GM12865 (cell line): ENCODE measurements around the gene GSTO2.

ENCODE experiments used
- DNase-seq: peaks from one replicate; pipeline ENCODE4 v3.0.0; 2010; ENCODE audit warnings: low read depth
- H3K4me3 ChIP-seq: 2 replicates; pipeline ENCODE4 v1.5.1; 2011; ENCODE audit warnings: mild to moderate bottlenecking, low read depth, low read length, control low read depth
- TF ChIP-seq, protein P1 (sequence below): IDR thresholded peaks from 2 replicates; pipeline ENCODE4 v1.5.1; 2011; ENCODE audit warnings: low read length, control low read depth, low read depth, inconsistent platforms; ENCODE audit not compliant: insufficient read depth; ENCODE audit errors: missing control alignments

Gene GSTO2

DNA sequence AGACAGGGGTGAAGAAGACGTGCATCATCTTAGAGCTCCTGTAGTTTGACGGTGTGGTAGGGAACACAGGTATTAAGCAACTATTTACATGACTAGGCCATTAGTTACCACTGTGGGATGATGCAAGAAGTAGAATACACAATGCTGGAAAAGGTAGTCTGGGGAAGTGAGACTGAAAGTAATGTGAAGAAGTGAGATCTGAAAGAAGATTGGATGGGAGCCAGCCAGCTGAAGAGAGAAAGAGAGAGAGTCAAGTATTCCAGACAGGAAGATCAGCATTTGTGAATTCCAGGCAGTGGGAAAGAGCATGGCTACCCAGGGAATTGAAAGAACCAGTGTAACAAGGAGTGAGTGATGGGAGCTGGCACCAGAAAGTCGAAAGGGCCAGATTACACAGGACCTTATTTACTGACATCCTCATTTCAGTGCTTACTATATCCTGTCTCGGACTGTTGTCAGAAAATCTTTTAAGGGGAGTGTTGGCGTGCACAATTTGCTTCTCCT is 80.7 kb downstream of the GSTO2 start:
- peak; percentile 79 for DNase-seq
- H3K4me3 ChIP-seq, result peak overlapping the region; percentile 21; the same call in 1 of the 2 replicates

DNA sequence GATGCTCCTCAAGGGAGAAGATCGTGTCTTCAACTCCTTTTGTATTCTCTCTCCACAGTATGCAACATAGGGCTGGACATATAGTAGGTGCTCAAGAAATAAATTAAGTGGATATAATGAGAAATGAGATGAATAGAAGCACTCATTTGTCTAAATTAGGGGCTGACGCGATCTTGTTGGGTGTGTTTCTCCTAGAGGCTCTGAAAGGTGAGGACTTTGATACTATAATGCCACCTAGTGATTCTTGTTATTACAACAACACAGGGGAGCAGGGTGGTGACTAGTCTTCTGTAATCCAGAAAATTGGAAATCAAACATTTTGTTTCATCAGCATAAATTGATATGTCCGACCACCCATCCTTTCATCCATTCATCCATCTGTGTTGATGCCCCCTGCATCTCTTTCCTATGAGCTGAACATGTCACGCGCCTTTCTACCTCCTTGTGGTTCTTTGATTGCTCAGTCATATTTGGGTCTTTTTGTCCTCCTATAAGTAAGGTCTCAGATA is 81.2 kb downstream of the GSTO2 start:
- peak; percentile 76 for DNase-seq
- TF ChIP-seq, protein P1, sequence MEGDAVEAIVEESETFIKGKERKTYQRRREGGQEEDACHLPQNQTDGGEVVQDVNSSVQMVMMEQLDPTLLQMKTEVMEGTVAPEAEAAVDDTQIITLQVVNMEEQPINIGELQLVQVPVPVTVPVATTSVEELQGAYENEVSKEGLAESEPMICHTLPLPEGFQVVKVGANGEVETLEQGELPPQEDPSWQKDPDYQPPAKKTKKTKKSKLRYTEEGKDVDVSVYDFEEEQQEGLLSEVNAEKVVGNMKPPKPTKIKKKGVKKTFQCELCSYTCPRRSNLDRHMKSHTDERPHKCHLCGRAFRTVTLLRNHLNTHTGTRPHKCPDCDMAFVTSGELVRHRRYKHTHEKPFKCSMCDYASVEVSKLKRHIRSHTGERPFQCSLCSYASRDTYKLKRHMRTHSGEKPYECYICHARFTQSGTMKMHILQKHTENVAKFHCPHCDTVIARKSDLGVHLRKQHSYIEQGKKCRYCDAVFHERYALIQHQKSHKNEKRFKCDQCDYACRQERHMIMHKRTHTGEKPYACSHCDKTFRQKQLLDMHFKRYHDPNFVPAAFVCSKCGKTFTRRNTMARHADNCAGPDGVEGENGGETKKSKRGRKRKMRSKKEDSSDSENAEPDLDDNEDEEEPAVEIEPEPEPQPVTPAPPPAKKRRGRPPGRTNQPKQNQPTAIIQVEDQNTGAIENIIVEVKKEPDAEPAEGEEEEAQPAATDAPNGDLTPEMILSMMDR, result peak; percentile 54
- H3K4me3 ChIP-seq, result peak overlapping the region; percentile 21; the same call in 1 of the 2 replicates

More for the DNA sequence above, 80.7 kb downstream of the GSTO2 start:
- TF ChIP-seq, protein P1, result no peak

DNA sequence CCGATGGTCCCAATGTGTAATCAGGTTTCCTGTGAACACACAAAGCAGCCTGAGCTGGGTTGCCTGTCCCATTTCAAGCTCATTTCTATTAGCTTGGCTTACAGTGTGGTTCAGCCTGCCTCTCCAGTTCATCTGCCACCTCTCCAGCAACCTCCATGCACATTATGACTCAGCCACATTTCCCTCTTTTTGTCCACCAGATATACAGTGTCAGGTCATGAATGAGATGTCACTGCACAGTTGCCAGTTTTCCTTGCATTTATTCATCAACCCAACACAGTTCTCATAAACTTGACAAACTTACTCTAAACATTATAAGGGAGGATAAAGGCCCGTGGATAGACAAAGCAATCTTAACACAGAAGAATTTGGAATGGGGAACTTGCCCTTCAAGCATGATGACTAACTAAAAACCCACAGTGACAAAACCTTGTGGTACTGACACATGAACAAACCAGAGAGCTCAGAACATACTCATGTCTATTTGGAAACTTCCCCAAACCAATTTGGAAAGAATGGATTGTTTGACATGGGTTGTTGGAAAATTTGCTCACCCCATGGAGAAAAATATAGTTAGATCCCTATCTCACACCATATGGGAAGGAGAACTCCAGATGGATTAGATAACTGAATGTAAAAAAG is 82.2 kb downstream of the GSTO2 start:
- H3K4me3 ChIP-seq, result no peak overlapping the region
- TF ChIP-seq, protein P1, result no peak
- peak; percentile 32 for DNase-seq

DNA sequence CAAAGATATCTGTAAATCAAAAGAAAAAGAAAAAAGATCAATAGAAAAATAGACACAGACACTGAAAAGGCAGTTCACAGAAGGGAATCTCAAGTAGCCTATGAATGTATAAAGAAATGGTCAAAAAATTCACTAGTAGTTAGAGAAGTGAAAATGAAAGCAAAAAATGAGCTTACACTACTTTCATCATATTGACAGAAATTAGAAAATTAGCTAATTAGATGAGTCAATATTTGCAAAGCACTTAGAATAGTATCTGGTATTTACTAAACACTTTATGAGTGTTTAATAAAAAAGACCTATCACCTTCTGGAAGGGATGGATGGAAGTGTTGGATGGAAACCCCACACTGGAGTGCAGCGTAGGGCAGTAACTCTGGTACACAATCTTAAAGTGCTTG is 82.9 kb downstream of the GSTO2 start:
- TF ChIP-seq, protein P1, result no peak
- peak; percentile 18 for DNase-seq
- peak overlapping the region; percentile 35 for H3K4me3 ChIP-seq

DNA sequence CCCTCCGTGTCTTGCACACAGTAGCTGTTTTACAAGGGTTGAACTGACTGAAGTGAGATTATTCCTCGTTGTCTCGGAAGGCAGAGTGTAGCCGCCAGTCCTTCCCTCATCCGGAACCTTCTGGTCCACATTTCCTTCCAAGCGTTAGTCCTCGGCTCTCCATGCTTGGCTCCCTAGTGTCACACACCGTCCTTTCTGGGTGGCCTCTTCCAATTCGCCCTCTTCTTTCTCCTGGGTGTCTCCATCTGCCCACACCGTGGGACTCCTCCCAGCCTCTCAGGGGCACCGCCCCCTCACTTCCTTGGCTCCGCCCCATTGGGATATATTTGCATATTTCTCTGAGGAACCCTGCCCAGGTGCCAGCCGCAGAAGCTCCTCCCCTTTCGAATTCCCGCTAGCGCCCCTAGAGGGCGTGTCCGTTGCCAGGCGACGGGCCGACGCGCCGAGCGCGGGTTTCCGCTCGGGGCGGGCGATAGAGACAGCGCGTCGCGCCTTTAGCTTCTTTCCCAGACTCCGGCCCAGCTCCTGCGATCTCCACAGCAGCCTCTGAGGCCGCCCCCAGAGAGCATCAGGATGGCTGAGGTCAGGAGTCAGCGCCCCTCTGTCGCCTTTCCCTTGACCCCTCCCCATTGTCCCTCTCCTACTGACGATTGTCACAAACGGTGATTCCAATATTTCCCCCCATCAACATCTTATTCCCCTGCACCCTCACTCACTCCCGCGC is 84.5 kb downstream of the GSTO2 start, which contains the start of gene CFAP58:
CFAP58 (plus strand) TSS at position 509 of the 724 bp plus-strand sequence; CDS start at position 574, 65 bp downstream.
- H3K4me3 ChIP-seq, result peak within 1 kb of the TSS; percentile 50
- DNase-seq, result peak; percentile 90
- TF ChIP-seq, protein P1, result peak; percentile 64
